ENCODE measurements around the gene HS6ST1.

HS6ST1 gene

DNA sequence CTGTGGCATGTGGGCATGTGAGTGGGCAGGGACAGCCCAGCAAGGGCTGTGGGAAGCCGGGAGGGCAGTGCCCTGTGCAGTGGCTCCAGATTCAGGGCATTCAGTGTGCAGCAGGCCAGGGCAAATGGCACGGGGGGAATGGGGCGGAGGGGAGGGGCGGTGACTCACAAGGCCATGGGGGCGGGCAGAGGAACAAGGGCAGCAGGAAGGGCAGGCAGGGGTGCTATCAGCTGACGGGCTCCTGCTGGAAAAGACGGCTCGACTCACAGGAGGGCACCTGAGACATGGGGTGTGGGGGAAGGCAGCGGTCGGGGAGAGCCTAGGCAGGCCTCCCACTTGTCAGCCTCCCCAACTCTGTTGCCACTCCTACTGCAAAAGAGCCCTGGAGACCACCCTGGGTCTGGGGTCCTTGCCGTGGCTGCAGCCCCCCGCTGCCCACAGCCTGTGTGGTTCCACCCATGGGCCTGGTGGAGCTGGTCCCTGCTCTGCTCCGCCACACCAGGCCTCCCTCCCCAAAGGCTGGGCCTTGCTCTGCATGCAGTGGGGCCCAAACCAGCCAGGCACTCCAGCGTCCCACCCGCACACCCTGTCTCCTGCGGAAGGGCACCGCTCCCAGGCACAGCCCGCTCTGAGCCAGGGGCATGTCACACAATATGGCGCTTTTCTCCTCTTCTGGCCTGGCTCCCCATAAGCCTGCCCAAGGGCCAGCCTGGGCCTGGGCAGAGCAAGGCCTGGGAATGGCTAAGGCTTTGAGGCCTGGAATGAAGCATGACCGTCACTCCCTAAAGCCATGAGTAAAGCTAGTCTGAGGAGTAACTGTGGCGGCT is 25.9 kb downstream of the HS6ST1 start:
- Mint-ChIP-seq H3K4me3 (no peak overlapping the region), H3K27ac (no peak overlapping the region), H3K9me3 (no peaks in the 10 kb centered on the region), H3K27me3 (ENCODE audit: low read depth) (no peaks in the 10 kb centered on the region), H3K4me1 (ENCODE audit: low read depth) (no peaks in the 10 kb centered on the region), H3K36me3 (ENCODE audit: low read depth) (no peaks in the 10 kb centered on the region)

DNA sequence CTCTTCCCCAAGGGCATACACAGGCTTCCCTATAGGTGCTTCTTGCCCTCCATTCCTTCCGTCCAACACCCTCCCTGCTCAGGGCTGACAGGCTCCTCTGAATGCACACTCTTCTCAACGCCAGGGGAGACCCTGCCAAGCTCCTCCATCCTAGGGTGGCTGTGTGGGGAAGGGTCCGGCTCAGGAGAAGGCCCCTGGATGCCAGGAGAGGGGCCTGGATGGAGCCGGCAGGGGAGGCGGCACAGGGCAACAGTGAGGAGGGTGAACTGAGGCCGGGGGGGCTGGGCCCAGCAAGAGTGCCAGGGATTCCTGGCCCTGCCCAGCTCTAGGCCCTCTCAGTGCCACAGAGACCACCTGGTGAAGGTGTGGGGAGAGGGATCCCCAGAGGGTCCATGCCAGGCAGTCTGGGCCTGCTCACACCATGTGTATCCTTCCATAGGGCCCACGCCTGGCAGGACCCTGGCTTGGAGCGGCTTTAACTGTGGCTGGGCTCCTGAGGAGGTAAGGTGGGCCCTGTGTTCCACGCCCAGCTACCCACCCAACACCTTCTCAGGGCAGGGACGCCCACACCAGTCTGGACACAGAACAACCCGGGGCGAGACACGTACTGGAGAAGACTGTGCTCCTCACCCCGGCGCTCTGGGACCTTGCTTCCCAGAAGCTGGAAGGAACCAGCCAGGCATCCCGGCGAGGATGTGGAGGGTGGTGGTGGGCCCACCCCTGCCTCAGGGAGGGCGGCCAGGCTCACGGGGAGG is 26.6 kb downstream of the HS6ST1 start:
- no peaks in the 10 kb centered on the region for H3K9me3 Mint-ChIP-seq
- H3K4me3 Mint-ChIP-seq: no peak overlapping the region
- H3K27ac Mint-ChIP-seq: no peak overlapping the region
- H3K36me3 Mint-ChIP-seq (ENCODE audit: low read depth): no peaks in the 10 kb centered on the region
- H3K4me1 Mint-ChIP-seq (ENCODE audit: low read depth): no peaks in the 10 kb centered on the region
- no peaks in the 10 kb centered on the region for H3K27me3 Mint-ChIP-seq (ENCODE audit: low read depth)

DNA sequence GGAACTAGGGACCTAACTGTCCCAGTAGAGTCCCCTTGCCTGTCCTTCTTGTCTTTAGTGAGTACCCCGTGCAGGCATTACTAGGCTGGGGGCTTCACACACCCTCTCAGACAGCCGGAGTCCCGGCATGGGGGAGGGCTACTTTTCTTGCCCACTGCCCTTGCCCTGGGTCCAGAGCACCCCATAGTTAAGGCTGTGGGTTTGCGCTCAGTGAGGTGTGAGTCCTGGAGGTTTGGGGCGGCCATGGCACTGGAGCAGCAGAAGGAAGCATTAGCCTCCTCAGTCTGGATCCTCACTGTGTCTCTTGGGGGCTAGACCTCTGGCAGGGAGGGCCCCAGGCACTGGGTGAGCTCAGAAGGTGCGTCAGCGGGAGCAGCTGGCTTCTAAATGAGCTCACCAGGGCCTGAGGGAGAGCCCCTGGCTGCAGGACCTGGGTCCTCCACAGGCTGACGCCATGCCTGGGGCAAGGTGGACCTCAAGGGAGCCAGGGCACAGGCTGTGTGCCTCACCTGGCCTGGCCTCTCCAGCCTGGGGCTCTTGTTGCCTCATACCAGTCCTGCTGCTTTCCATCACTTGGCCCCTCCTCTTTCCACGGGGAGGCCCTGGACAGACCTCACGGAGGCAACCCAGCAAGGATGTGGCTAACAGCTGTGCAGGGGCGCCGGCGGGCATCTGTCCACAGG is 27.4 kb downstream of the HS6ST1 start:
- no peaks in the 10 kb centered on the region for H3K4me1 Mint-ChIP-seq (ENCODE audit: low read depth)
- H3K27ac Mint-ChIP-seq: no peak overlapping the region
- no peak overlapping the region for H3K4me3 Mint-ChIP-seq
- H3K27me3 Mint-ChIP-seq (ENCODE audit: low read depth): no peaks in the 10 kb centered on the region
- H3K9me3 Mint-ChIP-seq: no peaks in the 10 kb centered on the region
- H3K36me3 Mint-ChIP-seq (ENCODE audit: low read depth): no peaks in the 10 kb centered on the region

DNA sequence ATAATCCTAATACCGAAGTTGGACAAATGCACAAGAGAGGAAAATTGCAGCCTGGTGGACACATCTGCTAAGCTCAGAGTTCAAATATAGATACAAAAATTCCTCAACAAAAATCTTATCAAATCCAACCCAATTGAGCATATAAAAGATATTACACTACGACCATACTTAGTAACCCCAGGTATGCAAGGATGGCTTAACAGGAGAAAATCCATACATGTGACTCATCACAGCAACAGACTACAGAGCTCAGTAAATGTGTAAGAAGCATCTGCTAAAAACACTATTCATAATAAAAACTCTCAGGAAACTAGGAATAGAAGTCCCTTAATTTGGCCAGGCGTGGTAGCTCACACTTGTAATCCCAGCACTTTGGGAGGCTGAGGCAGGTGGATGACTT is 28.3 kb downstream of the HS6ST1 start:
- H3K27me3 Mint-ChIP-seq (ENCODE audit: low read depth): no peaks in the 10 kb centered on the region
- H3K4me1 Mint-ChIP-seq (ENCODE audit: low read depth): no peaks in the 10 kb centered on the region
- no peaks in the 10 kb centered on the region for H3K9me3 Mint-ChIP-seq
- no peaks in the 10 kb centered on the region for H3K36me3 Mint-ChIP-seq (ENCODE audit: low read depth)
- H3K27ac Mint-ChIP-seq: no peak overlapping the region
- H3K4me3 Mint-ChIP-seq: no peak overlapping the region

DNA sequence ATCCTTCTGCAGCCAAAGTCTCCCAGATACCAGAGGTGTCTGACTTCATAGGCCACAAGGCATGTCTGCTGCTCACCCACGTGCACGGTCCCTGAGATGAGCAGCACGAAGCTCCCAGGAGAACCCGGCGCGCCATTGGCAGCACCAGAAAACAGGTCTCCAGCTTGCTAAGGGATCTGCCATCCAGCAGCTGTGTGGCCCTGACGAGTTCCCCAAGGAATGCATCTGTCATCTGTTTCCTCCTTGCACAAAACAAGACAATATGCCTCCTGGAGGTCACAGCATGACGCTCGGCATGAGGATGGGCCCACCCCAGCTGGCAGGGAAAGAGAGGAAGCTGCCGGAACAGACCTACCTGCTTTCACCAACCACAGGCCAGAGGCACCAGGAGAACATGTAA is 29.2 kb downstream of the HS6ST1 start:
- no peaks in the 10 kb centered on the region for H3K4me1 Mint-ChIP-seq (ENCODE audit: low read depth)
- H3K27me3 Mint-ChIP-seq (ENCODE audit: low read depth): no peaks in the 10 kb centered on the region
- no peak overlapping the region for H3K27ac Mint-ChIP-seq
- H3K9me3 Mint-ChIP-seq: no peaks in the 10 kb centered on the region
- no peak overlapping the region for H3K4me3 Mint-ChIP-seq
- H3K36me3 Mint-ChIP-seq (ENCODE audit: low read depth): no peaks in the 10 kb centered on the region

DNA sequence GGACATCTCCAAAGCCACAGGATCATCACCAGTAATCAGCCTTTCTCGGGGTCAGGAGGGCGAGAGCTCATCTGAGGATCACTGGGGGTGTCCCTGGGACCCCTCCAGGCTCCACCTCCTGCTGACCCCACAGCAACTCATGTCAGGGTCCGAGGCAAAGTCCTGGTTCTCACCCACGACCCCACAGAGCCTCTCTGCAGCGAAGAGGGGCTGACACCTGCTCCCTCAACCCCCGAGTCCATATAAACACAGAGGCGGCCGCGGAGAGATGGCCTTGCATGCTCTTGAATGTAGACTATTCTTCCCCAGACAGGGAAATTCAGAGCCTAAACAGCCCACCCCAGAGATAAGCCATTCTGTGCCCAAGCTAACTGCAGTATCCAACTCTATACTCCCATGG is 29.9 kb downstream of the HS6ST1 start:
- no peak overlapping the region for H3K27ac Mint-ChIP-seq
- no peaks in the 10 kb centered on the region for H3K36me3 Mint-ChIP-seq (ENCODE audit: low read depth)
- no peaks in the 10 kb centered on the region for H3K9me3 Mint-ChIP-seq
- H3K4me3 Mint-ChIP-seq: no peak overlapping the region
- H3K4me1 Mint-ChIP-seq (ENCODE audit: low read depth): no peaks in the 10 kb centered on the region
- no peaks in the 10 kb centered on the region for H3K27me3 Mint-ChIP-seq (ENCODE audit: low read depth)

DNA sequence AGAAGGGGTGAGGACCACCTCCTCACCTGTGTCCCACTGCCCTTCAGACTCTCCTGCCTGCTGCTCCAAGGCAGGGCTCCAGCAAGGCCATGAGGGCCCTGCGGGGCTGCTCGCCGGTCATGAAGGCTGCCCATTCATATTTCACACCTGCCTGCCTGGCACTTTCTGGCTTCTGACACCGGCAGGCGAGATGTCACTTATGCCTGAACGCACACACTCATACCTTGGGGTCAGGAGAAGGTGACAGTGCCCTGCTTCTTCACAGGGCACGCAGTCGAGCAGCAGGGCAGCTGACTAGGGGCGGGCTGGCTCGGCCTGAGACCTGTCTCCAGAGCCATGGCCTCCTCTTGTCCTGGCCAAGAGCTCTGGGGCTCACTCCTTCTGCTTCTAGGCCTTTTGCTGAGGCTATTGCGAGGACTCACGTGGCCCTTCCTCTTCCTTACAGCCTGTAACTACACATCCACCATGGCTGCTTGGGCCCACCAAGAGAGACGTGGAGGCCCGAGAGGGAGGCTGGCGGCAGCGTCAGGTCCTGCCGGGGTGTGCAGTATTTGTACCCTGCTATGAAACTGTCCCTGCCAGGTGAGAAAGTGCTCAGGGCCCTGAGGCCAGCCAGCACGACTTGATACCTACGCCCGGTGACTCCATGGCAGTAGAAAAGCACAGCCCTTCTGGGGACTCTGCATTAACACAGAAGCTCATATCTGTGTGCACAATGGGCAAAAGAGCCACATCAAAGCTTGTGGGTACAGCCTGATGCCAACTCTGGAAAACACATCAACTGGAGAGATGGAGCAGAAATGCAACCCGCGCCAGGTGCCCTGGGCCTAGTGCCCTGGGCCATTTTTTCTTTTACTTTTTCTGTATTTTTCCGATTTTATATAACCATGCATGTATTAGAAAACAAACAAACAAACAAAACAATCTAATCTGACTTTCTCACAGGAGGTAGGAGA is 30.6 kb downstream of the HS6ST1 start:
- Mint-ChIP-seq H3K27ac (no peak overlapping the region), H3K4me1 (ENCODE audit: low read depth) (no peaks in the 10 kb centered on the region)

DNA sequence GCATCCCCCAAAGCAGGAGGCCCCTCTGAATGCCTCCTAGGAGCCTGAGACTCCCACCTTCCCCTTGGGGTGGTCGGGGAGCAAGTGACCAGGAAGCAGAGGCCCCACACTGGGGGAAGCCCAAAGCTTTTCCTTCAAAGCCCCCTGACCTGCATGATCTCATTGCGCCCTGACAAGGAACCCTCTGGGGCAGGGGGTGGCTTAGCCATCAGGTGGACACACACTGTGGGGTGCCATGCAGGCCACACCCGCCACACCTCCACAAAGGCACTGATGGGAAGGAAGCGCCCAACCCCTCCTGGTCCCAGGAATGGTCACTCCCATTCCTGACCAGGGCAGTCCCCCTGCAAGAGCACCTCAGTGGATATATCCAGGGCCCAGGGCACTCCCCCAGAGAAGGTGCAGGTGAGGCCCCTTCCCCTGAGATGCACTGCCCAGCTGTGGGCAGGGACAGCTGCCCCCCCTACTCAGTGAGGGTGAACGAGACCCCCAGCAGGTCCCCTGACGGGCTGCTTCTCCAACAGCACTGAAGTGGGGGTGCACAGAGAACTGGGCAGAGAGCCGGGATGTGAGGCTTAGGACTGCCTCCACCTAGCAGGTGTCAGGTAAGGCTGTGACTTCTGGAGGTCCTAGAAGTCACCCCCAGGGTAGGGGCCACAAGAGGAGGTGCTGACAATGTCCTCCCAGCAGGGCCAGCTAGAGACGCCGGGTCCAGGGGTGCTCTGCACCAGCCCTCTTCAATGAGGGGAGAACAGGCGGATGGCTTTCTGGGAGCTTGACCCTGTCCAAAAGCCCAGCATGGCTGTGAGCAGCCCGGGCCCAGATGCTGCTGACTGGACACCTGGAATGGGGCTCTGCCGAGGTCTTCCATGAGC is 31.5 kb downstream of the HS6ST1 start:
- H3K9me3 Mint-ChIP-seq: no peaks in the 10 kb centered on the region
- no peaks in the 10 kb centered on the region for H3K27me3 Mint-ChIP-seq (ENCODE audit: low read depth)
- no peak overlapping the region for H3K27ac Mint-ChIP-seq
- no peaks in the 10 kb centered on the region for H3K4me1 Mint-ChIP-seq (ENCODE audit: low read depth)
- H3K4me3 Mint-ChIP-seq: no peak overlapping the region
- H3K36me3 Mint-ChIP-seq (ENCODE audit: low read depth): no peaks in the 10 kb centered on the region

More for the DNA sequence above, 30.6 kb downstream of the HS6ST1 start:
- Mint-ChIP-seq H3K27me3 (ENCODE audit: low read depth) (no peaks in the 10 kb centered on the region), H3K4me3 (no peak overlapping the region), H3K9me3 (no peaks in the 10 kb centered on the region), H3K36me3 (ENCODE audit: low read depth) (no peaks in the 10 kb centered on the region)

DNA sequence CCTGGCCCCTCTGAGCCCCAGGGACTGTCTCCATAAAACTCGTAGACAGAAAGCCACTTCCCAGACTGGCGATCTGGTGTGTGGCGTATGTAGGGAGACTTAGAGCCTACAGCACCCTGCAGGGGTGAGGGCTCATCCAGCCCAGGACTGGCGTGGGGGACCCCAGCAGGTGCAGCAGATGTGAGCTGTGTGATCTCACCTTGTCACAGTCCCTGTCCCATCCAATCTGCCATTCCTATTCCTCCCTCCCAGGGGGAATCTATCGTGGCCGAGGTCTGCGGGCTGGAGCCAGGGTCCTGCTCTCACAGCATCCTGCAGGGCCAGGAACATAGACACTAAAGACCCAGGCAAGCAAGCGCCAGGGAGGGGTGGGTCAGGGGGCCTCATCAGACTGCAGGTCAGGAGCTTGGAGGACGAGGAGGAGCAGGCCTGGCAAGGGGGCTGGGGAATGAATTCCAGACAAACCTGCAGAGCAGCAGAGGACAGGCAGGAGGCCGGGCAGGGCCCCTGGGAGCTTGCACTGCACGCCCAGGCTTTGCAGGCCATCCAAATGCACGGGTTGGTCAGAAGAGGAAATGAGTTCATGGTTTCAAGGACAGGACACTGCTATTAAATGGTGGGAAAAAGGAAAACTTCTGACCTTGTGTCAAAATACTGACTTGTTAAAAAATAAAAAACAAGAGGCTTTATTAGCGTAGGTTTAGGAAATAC is 32.5 kb downstream of the HS6ST1 start:
- no peaks in the 10 kb centered on the region for H3K36me3 Mint-ChIP-seq (ENCODE audit: low read depth)
- no peaks in the 10 kb centered on the region for H3K4me1 Mint-ChIP-seq (ENCODE audit: low read depth)
- no peak overlapping the region for H3K4me3 Mint-ChIP-seq
- no peak overlapping the region for H3K27ac Mint-ChIP-seq
- H3K9me3 Mint-ChIP-seq: no peaks in the 10 kb centered on the region
- H3K27me3 Mint-ChIP-seq (ENCODE audit: low read depth): no peaks in the 10 kb centered on the region

DNA sequence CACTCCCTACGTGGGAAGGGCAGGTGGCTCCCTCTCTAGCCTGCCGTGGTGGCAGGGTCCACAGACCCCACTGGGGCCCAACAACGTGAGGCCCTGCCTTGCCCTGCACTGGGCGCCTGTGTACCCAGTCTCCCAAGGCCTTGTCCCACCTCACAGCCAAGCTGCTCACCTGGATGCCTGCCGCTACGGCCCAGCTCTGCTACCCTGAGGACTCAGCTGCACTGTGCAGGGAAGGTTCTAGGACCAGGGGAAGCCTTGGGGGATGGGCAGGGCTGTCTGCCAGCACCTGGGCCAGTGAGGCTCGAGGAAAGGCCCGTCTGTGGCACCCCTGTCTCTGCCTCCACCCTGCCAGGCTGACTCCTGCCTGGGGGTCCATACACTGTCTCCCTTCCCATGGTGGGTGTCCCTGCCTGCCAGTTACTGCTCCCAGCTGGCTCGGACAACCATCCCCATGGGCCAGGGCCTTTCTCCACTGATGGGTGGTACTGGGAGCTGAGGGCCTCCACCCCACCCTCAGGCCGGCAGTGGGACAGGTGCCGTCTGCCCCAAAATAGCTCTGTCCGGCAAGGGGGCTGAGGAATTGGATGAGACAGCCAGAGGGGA is 33.2 kb downstream of the HS6ST1 start:
- H3K27me3 Mint-ChIP-seq (ENCODE audit: low read depth): no peaks in the 10 kb centered on the region
- no peaks in the 10 kb centered on the region for H3K36me3 Mint-ChIP-seq (ENCODE audit: low read depth)
- no peaks in the 10 kb centered on the region for H3K4me1 Mint-ChIP-seq (ENCODE audit: low read depth)
- H3K9me3 Mint-ChIP-seq: no peaks in the 10 kb centered on the region
- H3K27ac Mint-ChIP-seq: no peak overlapping the region
- H3K4me3 Mint-ChIP-seq: no peak overlapping the region

DNA sequence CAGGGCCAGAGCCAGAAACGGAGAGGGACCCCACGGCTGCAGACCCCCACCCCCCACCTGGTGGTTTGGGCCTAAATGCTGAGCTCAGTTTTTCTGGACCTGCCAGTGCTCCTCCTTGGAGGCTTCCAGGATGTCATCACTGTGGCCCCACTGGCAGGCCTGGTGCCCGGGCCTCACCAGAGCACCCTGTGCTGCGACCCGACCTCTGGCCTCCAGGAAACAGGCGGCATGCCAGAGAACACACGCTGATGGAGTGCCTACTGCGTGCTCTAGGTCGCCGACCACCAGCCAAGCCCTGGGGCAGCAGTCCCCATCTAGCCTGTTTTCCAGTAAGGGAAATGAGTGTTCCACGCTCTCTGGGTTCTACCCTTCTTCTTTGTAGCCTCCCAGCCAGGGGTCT is 33.8 kb downstream of the HS6ST1 start:
- no peaks in the 10 kb centered on the region for H3K4me1 Mint-ChIP-seq (ENCODE audit: low read depth)
- H3K27me3 Mint-ChIP-seq (ENCODE audit: low read depth): no peaks in the 10 kb centered on the region
- H3K36me3 Mint-ChIP-seq (ENCODE audit: low read depth): no peaks in the 10 kb centered on the region
- no peaks in the 10 kb centered on the region for H3K9me3 Mint-ChIP-seq
- no peak overlapping the region for H3K4me3 Mint-ChIP-seq
- H3K27ac Mint-ChIP-seq: no peak overlapping the region

DNA sequence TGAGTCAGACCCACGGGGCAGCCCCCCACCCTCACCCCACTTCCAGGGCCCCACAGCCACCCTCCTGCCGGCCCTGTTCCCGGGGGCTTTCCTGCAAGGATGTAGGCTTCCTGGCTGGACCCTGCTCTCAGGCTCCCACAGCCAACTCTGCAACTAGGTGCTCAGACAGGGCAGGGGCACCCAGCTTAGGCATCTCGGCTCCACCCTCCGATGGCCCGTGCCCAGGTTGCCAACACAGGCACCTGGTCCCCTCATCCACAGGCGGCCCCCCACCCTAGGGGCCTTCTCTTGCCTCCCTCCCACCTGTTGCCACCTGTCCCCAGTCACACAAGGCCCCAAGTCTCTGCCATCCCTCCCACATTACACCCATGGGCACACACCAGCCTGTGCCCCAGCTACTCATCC is 34.6 kb downstream of the HS6ST1 start:
- Mint-ChIP-seq H3K27ac (no peak overlapping the region), H3K4me3 (no peak overlapping the region), H3K4me1 (ENCODE audit: low read depth) (no peaks in the 10 kb centered on the region), H3K9me3 (no peaks in the 10 kb centered on the region), H3K36me3 (ENCODE audit: low read depth) (no peaks in the 10 kb centered on the region), H3K27me3 (ENCODE audit: low read depth) (no peaks in the 10 kb centered on the region)
